GM12892 (cell line): ENCODE results near the gene TNFAIP8L1.

Experiments used
- POLR2A ChIP-seq: IDR thresholded peaks from 2 replicates; pipeline ENCODE4 v1.6.1; 2011; ENCODE audit warnings: low read depth, low read length, control low read depth
- POLR2AphosphoS5 ChIP-seq: IDR thresholded peaks from 2 replicates; pipeline ENCODE4 v1.6.1; 2011; ENCODE audit warnings: low read depth, low read length, control low read depth

DNA sequence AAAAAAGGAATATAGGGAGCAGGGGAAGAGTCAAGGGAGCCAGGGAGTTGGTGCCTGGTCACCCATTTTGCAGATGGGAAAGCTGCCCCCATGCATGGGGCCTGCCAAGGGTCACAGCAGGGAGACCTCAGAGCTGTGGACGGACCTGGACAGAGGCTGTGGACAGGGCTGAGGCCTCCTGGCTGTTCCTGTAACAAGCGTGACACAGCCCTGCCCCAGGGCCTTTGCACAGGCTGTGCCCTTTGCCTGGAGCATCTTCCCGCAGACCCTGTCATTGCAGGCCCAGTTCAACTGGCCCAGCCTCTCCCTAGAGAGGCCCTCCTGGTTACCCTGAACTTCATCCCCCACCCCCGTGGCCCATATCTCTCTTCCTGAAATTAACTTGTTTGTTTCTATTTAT lies 6.4 kb downstream of the TNFAIP8L1 start:
- TF ChIP-seq POLR2A (no peak), POLR2AphosphoS5 (no peak)
